CD4-positive, CD25-positive, alpha-beta regulatory T cell (primary cell): ENCODE data around the gene EIF4G3. TPM values are rescaled to one million over a fixed set of nuclear protein-coding genes. Genes with fewer than 3 reads are reported as not detected.
"Not testable (repeated sequence)": the region's sequence is repeated elsewhere in the genome, so short reads cannot be mapped to it uniquely, and the experiment has no call there.

ENCODE experiments used
- ATAC-seq, 2 donors: fragments of 150-1000 bp; cut with Tn5 transposase; one replicate each; pipeline ENCODE4 v1.10.0; 2021; ENCODE audit warnings: low read depth in 2 of 2, moderate number of reproducible peaks in 2 of 2, moderate library complexity in 1 of 2
- DNase-seq, 3 donors: peaks; one replicate each; pipeline versions ENCODE4 v3.0.0 to v3.0.0-alpha.2; 2012 to 2022; ENCODE audit warnings: mixed read lengths in 1 of 3
- H3K27ac ChIP-seq: one replicate; pipeline ENCODE4 v1.7.0; 2013; ENCODE audit warnings: mild to moderate bottlenecking, low read length; ENCODE audit not compliant: insufficient read depth, poor library complexity, severe bottlenecking
- H3K27me3 ChIP-seq: one replicate; pipeline ENCODE4 v1.7.0; 2013; ENCODE audit warnings: low read length; ENCODE audit not compliant: control insufficient read depth, insufficient read depth
- H3K36me3 ChIP-seq: one replicate; pipeline ENCODE4 v1.7.0; 2013; ENCODE audit warnings: mild to moderate bottlenecking, low read length, moderate library complexity; ENCODE audit not compliant: control insufficient read depth, insufficient read depth
- H3K4me1 ChIP-seq: 2 replicates; pipeline ENCODE4 v1.7.0; 2013; ENCODE audit warnings: mild to moderate bottlenecking, low read length; ENCODE audit not compliant: insufficient read depth, control insufficient read depth, poor library complexity, severe bottlenecking
- H3K4me3 ChIP-seq: one replicate; pipeline ENCODE4 v1.7.0; 2013; ENCODE audit warnings: low read depth, mild to moderate bottlenecking, low read length, moderate library complexity
- H3K9me3 ChIP-seq, 2 experiments: 1 replicate in 1 of 2; 2 replicates in 1 of 2; pipeline ENCODE4 v1.7.0; 2013; ENCODE audit warnings: low read length in 2 of 2, mild to moderate bottlenecking in 1 of 2, moderate library complexity in 1 of 2; ENCODE audit not compliant: control insufficient read depth in 2 of 2
- H3K27ac Mint-ChIP-seq, 3 donors: one replicate each; pipeline ENCODE4 v1.8.0; 2020 to 2022; ENCODE audit warnings: mild to moderate bottlenecking in 3 of 3, mixed read lengths in 3 of 3, moderate library complexity in 2 of 3
- H3K27me3 Mint-ChIP-seq: one replicate; pipeline ENCODE4 v1.8.0; 2022; ENCODE audit warnings: mild to moderate bottlenecking, mixed read lengths
- H3K36me3 Mint-ChIP-seq: one replicate; pipeline ENCODE4 v1.8.0; 2020; ENCODE audit warnings: mixed read lengths
- H3K4me1 Mint-ChIP-seq, 4 donors: one replicate each; pipeline ENCODE4 v1.8.0; 2020 to 2022; ENCODE audit warnings: mixed read lengths in 4 of 4, mild to moderate bottlenecking in 1 of 4
- H3K4me3 Mint-ChIP-seq, 4 donors: one replicate each; pipeline ENCODE4 v1.8.0; 2020 to 2022; ENCODE audit warnings: mild to moderate bottlenecking in 4 of 4, mixed read lengths in 4 of 4, moderate library complexity in 3 of 4
- H3K9me3 Mint-ChIP-seq, 7 donors: one replicate each; pipeline ENCODE4 v1.8.0; 2020 to 2022; ENCODE audit warnings: mixed read lengths in 7 of 7, mild to moderate bottlenecking in 3 of 7, moderate library complexity in 2 of 7
- polyA plus RNA-seq, 4 donors: library from polyadenylated mRNA; unstranded; fragments of 300-500 nt; fragmentation: Illumina TruSeq; gene quantifications; one replicate each; pipeline ENCODE4 v1.2.3, GENCODE V29; 2021
- total RNA-seq: library from RNA; stranded (reverse); gene quantifications from one replicate; pipeline ENCODE4 v1.2.3, GENCODE V29; 2022

EIF4G3 gene
- total and polyA plus RNA-seq, 5 donors from 2014 or later, result 2.5 to 34.4 (median 5.5) TPM

- H3K4me1 ChIP-seq, result no peaks in the 10 kb centered on the region
Observed at GRCh38 chr1:21185221-21185731, 8.6 kb upstream of the EIF4G3 start.

GRCh38 chr1:21184276-21184675 is 7.6 kb upstream of the EIF4G3 start:
- Histone ChIP-seq H3K27ac (no peak overlapping the region), H3K36me3 (no peaks in the 10 kb centered on the region), H3K4me1 (no peaks in the 10 kb centered on the region), H3K27me3 (no peaks in the 10 kb centered on the region), H3K9me3 (no peaks in the 10 kb centered on the region), H3K4me3 (no peak overlapping the region)
- H3K4me3 Mint-ChIP-seq, result no peak overlapping the region
- no peaks in the 10 kb centered on the region for H3K4me1 Mint-ChIP-seq
- H3K27me3 Mint-ChIP-seq, result peaks cover 20% of the 10 kb centered on the region
- H3K36me3 Mint-ChIP-seq, result no peaks in the 10 kb centered on the region
- DNase-seq (no peak), ATAC-seq (peak in 1 of 2 donors; percentile 25)
- H3K9me3 Mint-ChIP-seq, result peaks cover 0 to 1% (median 0%) of the 10 kb centered on the region in 7 donors
- H3K27ac Mint-ChIP-seq, result no peak overlapping the region

More at GRCh38 chr1:21185221-21185731, 8.6 kb upstream of the EIF4G3 start:
- Mint-ChIP-seq H3K36me3 (no peaks in the 10 kb centered on the region), H3K27ac (no peak overlapping the region), H3K4me1 (peaks cover 0 to 2% (median 0%) of the 10 kb centered on the region in 4 donors), H3K4me3 (no peak overlapping the region), H3K27me3 (peaks cover 20% of the 10 kb centered on the region), H3K9me3 (peaks cover 0 to 1% (median 0%) of the 10 kb centered on the region in 7 donors)
- Histone ChIP-seq H3K27me3 (no peaks in the 10 kb centered on the region), H3K27ac (no peak overlapping the region), H3K9me3 (no peaks in the 10 kb centered on the region), H3K36me3 (no peaks in the 10 kb centered on the region), H3K4me3 (no peak overlapping the region)
- DNase-seq (no peak), ATAC-seq (no peak)

- no peak overlapping the region for H3K27ac Mint-ChIP-seq
- H3K27ac ChIP-seq, result no peak overlapping the region
- H3K9me3 Mint-ChIP-seq, result peaks cover 0 to 1% (median 0%) of the 10 kb centered on the region in 7 donors
- H3K4me3 Mint-ChIP-seq, result no peak overlapping the region
- no peaks in the 10 kb centered on the region for H3K36me3 ChIP-seq
- H3K4me1 ChIP-seq, result no peaks in the 10 kb centered on the region
- DNase-seq (no peak), ATAC-seq (no peak)
- H3K4me3 ChIP-seq, result no peak overlapping the region
- H3K27me3 Mint-ChIP-seq, result peaks cover 13% of the 10 kb centered on the region
- no peaks in the 10 kb centered on the region for H3K27me3 ChIP-seq
- no peaks in the 10 kb centered on the region for H3K9me3 ChIP-seq
- H3K36me3 Mint-ChIP-seq, result no peaks in the 10 kb centered on the region
- H3K4me1 Mint-ChIP-seq, result no peaks in the 10 kb centered on the region
Observed at GRCh38 chr1:21182181-21182731, 5.6 kb upstream of the EIF4G3 start.

GRCh38 chr1:21178271-21178670 is 1.6 kb upstream of the EIF4G3 start:
- DNase-seq, H3K9me3 Mint-ChIP-seq, H3K27ac ChIP-seq, H3K9me3 ChIP-seq, H3K36me3 Mint-ChIP-seq, ATAC-seq, H3K4me3 ChIP-seq, H3K27me3 ChIP-seq, H3K36me3 ChIP-seq: not testable (repeated sequence)
- Mint-ChIP-seq H3K4me3 (peak overlapping the region in 3 of 4 donors; percentile 7 to 99 (median 48)), H3K27me3 (peaks cover 14% of the 10 kb centered on the region), H3K4me1 (peaks cover 15 to 22% (median 17%) of the 10 kb centered on the region in 4 donors), H3K27ac (peak overlapping the region in 1 of 3 donors; percentile 23)
- H3K4me1 ChIP-seq, result peaks cover 22% of the 10 kb centered on the region

GRCh38 chr1:21175670-21176581 is 771 bp downstream of the EIF4G3 start:
- Histone ChIP-seq H3K9me3 (no peaks in the 10 kb centered on the region), H3K27me3 (no peaks in the 10 kb centered on the region), H3K27ac (peak overlapping the region; percentile 72), H3K36me3 (no peaks in the 10 kb centered on the region), H3K4me3 (peak overlapping the region; percentile 58), H3K4me1 (peaks cover 22% of the 10 kb centered on the region)
- peak in 1 of 2 donors; percentile 2 for ATAC-seq
- Mint-ChIP-seq H3K4me3 (peak overlapping the region; percentile 87 to 99 (median 90)), H3K36me3 (no peaks in the 10 kb centered on the region), H3K27ac (peak overlapping the region; percentile 92 to 94 (median 92)), H3K27me3 (peaks cover 9% of the 10 kb centered on the region), H3K9me3 (no peaks in the 10 kb centered on the region), H3K4me1 (peaks cover 24 to 29% (median 27%) of the 10 kb centered on the region in 4 donors)
- peak; percentile 26 to 55 (median 40) for DNase-seq

- Histone ChIP-seq H3K9me3 (no peaks in the 10 kb centered on the region), H3K36me3 (no peaks in the 10 kb centered on the region), H3K27ac (peak overlapping the region; percentile 72), H3K27me3 (no peaks in the 10 kb centered on the region), H3K4me3 (peak overlapping the region; percentile 58), H3K4me1 (peaks cover 22% of the 10 kb centered on the region)
- ATAC-seq, result no peak
- Mint-ChIP-seq H3K9me3 (no peaks in the 10 kb centered on the region), H3K27me3 (peaks cover 4% of the 10 kb centered on the region), H3K36me3 (peaks cover 2% of the 10 kb centered on the region), H3K4me3 (peak overlapping the region; percentile 87 to 99 (median 90)), H3K27ac (peak overlapping the region; percentile 14 to 94 (median 92)), H3K4me1 (peaks cover 24 to 29% (median 27%) of the 10 kb centered on the region in 4 donors)
- DNase-seq, result peak; percentile 19 to 43 (median 31)
Observed at GRCh38 chr1:21175324-21175669, 1.4 kb downstream of the EIF4G3 start.

GRCh38 chr1:21174654-21175323 is 1.9 kb downstream of the EIF4G3 start:
- peaks cover 24 to 29% (median 27%) of the 10 kb centered on the region in 4 donors for H3K4me1 Mint-ChIP-seq
- peak overlapping the region; percentile 87 to 99 (median 90) for H3K4me3 Mint-ChIP-seq
- peaks cover 4% of the 10 kb centered on the region for H3K36me3 Mint-ChIP-seq
- no peaks in the 10 kb centered on the region for H3K27me3 ChIP-seq
- H3K27me3 Mint-ChIP-seq, result peaks cover 4% of the 10 kb centered on the region
- H3K36me3 ChIP-seq, result no peaks in the 10 kb centered on the region
- DNase-seq (no peak), ATAC-seq (no peak)
- no peaks in the 10 kb centered on the region for H3K9me3 ChIP-seq
- H3K27ac ChIP-seq, result peak overlapping the region; percentile 72
- H3K27ac Mint-ChIP-seq, result peak overlapping the region; percentile 14 to 94 (median 92)
- H3K4me3 ChIP-seq, result peak overlapping the region; percentile 58
- no peaks in the 10 kb centered on the region for H3K9me3 Mint-ChIP-seq
- peaks cover 22% of the 10 kb centered on the region for H3K4me1 ChIP-seq
